GM19240 (cell line): ENCODE data around the gene MARCHF9.

Experiments used
- DNase-seq: peaks from one replicate; pipeline ENCODE4 v3.0.0; 2011; ENCODE audit warnings: low spot score; ENCODE audit not compliant: insufficient read length

Gene MARCHF9

GRCh38 chr12:57753756-57754337, 1.1 kb upstream of the MARCHF9 start:
- no peak for DNase-seq

- DNase-seq = no peak
Observed at GRCh38 chr12:57755194-57755453, 221 bp downstream of the MARCHF9 start.

- no peak for DNase-seq
Observed at GRCh38 chr12:57755454-57756372, 810 bp downstream of the MARCHF9 start.

- DNase-seq = peak; percentile 84
Observed at GRCh38 chr12:57756406-57757341, 1.8 kb downstream of the MARCHF9 start.

- no peak for DNase-seq
Observed at GRCh38 chr12:57757771-57758170, 2.9 kb downstream of the MARCHF9 start.

- no peak for DNase-seq
Observed at GRCh38 chr12:57758552-57759359, 3.9 kb downstream of the MARCHF9 start.

- DNase-seq = no peak
Observed at GRCh38 chr12:57759360-57759980, 4.6 kb downstream of the MARCHF9 start.

- DNase-seq = no peak
Observed at GRCh38 chr12:57760347-57760982, 5.6 kb downstream of the MARCHF9 start.

- DNase-seq = no peak
Observed at GRCh38 chr12:57761391-57761998, 6.6 kb downstream of the MARCHF9 start.

- DNase-seq = no peak
Observed at GRCh38 chr12:57762463-57762862, 7.6 kb downstream of the MARCHF9 start.

GRCh38 chr12:57763881-57764661, 9.2 kb downstream of the MARCHF9 start:
- no peak for DNase-seq

- DNase-seq = no peak
Observed at GRCh38 chr12:57764662-57765002, 9.7 kb downstream of the MARCHF9 start.

GRCh38 chr12:57765003-57765697, 10.2 kb downstream of the MARCHF9 start:
- DNase-seq = no peak

GRCh38 chr12:57765698-57766463, 11.0 kb downstream of the MARCHF9 start:
- no peak for DNase-seq

GRCh38 chr12:57766464-57767304, 11.8 kb downstream of the MARCHF9 start, which contains the start of gene CYP27B1:
CYP27B1 (minus strand) TSS chr12:57767078; CDS start chr12:57767041, 37 bp downstream.
- DNase-seq = no peak

- DNase-seq = no peak
Observed at GRCh38 chr12:57767305-57767698, 12.4 kb downstream of the MARCHF9 start.

GRCh38 chr12:57767876-57768275, 13.0 kb downstream of the MARCHF9 start:
- DNase-seq = no peak
